CD14-positive monocyte (primary cell): Measurements from ENCODE around the gene LRRIQ1. TPM values are rescaled to one million over a fixed set of nuclear protein-coding genes. Genes with fewer than 3 reads are reported as not detected.

ENCODE experiments used
- DNase-seq, 3 donors: peaks; one replicate each; pipeline ENCODE4 v3.0.0-alpha.2; 2011 to 2022
- H2AFZ ChIP-seq: 2 replicates; pipeline ENCODE4 v1.6.0; 2012; ENCODE audit warnings: mild to moderate bottlenecking, low read depth, low read length, inconsistent platforms; ENCODE audit not compliant: insufficient read depth, poor library complexity, severe bottlenecking
- H3K27ac ChIP-seq, 2 donors: 1 replicate in 1 of 2; 2 replicates in 1 of 2; pipeline ENCODE4 v1.5.1; 2012 to 2013; ENCODE audit warnings: low read length in 2 of 2, control low read depth in 1 of 2, inconsistent platforms in 1 of 2, low read depth in 1 of 2, mild to moderate bottlenecking in 1 of 2
- H3K27me3 ChIP-seq, 2 donors: one replicate each; pipeline versions ENCODE4 v1.6.0 to v1.6.1; 2011 to 2013; ENCODE audit warnings: low read length in 2 of 2; ENCODE audit not compliant: control insufficient read depth in 2 of 2, insufficient read depth in 2 of 2
- H3K36me3 ChIP-seq, 2 donors: replicated peaks in 1 of 2; 1 replicate in 1 of 2; 2 replicates in 1 of 2; pipeline versions ENCODE4 v1.5.1 to v1.6.1; 2012 to 2013; ENCODE audit warnings: low read length in 2 of 2, control low read depth in 1 of 2, inconsistent platforms in 1 of 2, mild to moderate bottlenecking in 1 of 2; ENCODE audit not compliant: insufficient read depth in 2 of 2, control insufficient read depth in 1 of 2
- H3K4me1 ChIP-seq, 2 donors: 1 replicate in 1 of 2; 2 replicates in 1 of 2; pipeline versions ENCODE4 v1.5.1 to v1.6.1; 2012 to 2013; ENCODE audit warnings: low read length in 2 of 2, control low read depth in 1 of 2, inconsistent platforms in 1 of 2, mild to moderate bottlenecking in 1 of 2, moderate library complexity in 1 of 2; ENCODE audit not compliant: insufficient read depth in 2 of 2, control insufficient read depth in 1 of 2
- H3K4me2 ChIP-seq: replicated peaks from 2 replicates; pipeline ENCODE3; 2012; ENCODE audit warnings: low read length, moderate library complexity, mild to moderate bottlenecking; ENCODE audit not compliant: poor library complexity, severe bottlenecking; ENCODE audit errors: extremely low read depth
- H3K4me3 ChIP-seq, 3 experiments: fragments of 200-600 bp in 1 of 3; sonication (generic) in 1 of 3; replicated peaks in 1 of 3; 1 replicate in 2 of 3; 2 replicates in 1 of 3; pipeline ENCODE4 v1.5.1; 2011 to 2013; ENCODE audit warnings: low read length in 3 of 3, mild to moderate bottlenecking in 3 of 3, control low read depth in 2 of 3, low read depth in 2 of 3, inconsistent platforms in 1 of 3, moderate library complexity in 1 of 3
- H3K79me2 ChIP-seq: 2 replicates; pipeline ENCODE4 v1.6.0; 2012; ENCODE audit warnings: mild to moderate bottlenecking, control low read depth, inconsistent platforms, low read length, moderate library complexity; ENCODE audit not compliant: insufficient read depth
- H3K9ac ChIP-seq: 2 replicates; pipeline ENCODE4 v1.6.0; 2017; ENCODE audit warnings: low read length, mild to moderate bottlenecking; ENCODE audit not compliant: insufficient read depth, poor library complexity, severe bottlenecking
- H3K9me3 ChIP-seq, 2 donors: replicated peaks in 1 of 2; 1 replicate in 1 of 2; 2 replicates in 1 of 2; pipeline versions ENCODE4 v1.5.1 to v1.6.1; 2012 to 2013; ENCODE audit warnings: low read length in 2 of 2, control low read depth in 1 of 2; ENCODE audit not compliant: control insufficient read depth in 1 of 2, insufficient read depth in 1 of 2
- H4K20me1 ChIP-seq: 2 replicates; pipeline ENCODE4 v1.6.0; 2012; ENCODE audit warnings: mild to moderate bottlenecking, low read length, control low read depth, moderate library complexity; ENCODE audit not compliant: insufficient read depth
- H3K27ac Mint-ChIP-seq, 7 donors: one replicate each; pipeline ENCODE4 v1.8.0; 2020; ENCODE audit warnings: mild to moderate bottlenecking in 7 of 7, mixed read lengths in 7 of 7, moderate library complexity in 6 of 7, inconsistent platforms in 2 of 7
- H3K27me3 Mint-ChIP-seq, 3 donors: one replicate each; pipeline ENCODE4 v1.8.0; 2021 to 2022; ENCODE audit warnings: low read depth in 3 of 3, mild to moderate bottlenecking in 3 of 3, mixed read lengths in 3 of 3, moderate library complexity in 3 of 3, inconsistent platforms in 1 of 3
- H3K36me3 Mint-ChIP-seq, 2 donors: one replicate each; pipeline ENCODE4 v1.8.0; 2020; ENCODE audit warnings: mixed read lengths in 2 of 2, inconsistent platforms in 1 of 2, mild to moderate bottlenecking in 1 of 2
- H3K4me1 Mint-ChIP-seq: one replicate; pipeline ENCODE4 v1.8.0; 2020; ENCODE audit warnings: mild to moderate bottlenecking, mixed read lengths
- H3K4me3 Mint-ChIP-seq, 2 donors: one replicate each; pipeline ENCODE4 v1.8.0; 2020; ENCODE audit warnings: mild to moderate bottlenecking in 2 of 2, mixed read lengths in 2 of 2, moderate library complexity in 1 of 2
- H3K9me3 Mint-ChIP-seq, 7 donors: one replicate each; pipeline ENCODE4 v1.8.0; 2020 to 2022; ENCODE audit warnings: mixed read lengths in 7 of 7, mild to moderate bottlenecking in 6 of 7, moderate library complexity in 6 of 7, inconsistent platforms in 2 of 7
- CTCF ChIP-seq: fragments of 200-600 bp; IDR thresholded peaks from one replicate; pipeline ENCODE4 v1.8.0; 2022; ENCODE audit warnings: antibody characterized with exemption, mild to moderate bottlenecking
- WGBS: methylation state at CpG from one replicate; pipeline ENCODE4 v1.1.5; 2013; ENCODE audit warnings: missing lambda C conversion rate; ENCODE audit not compliant: insufficient coverage; 5-methylcytosine and 5-hydroxymethylcytosine counted together
- intact Hi-C, 2 donors: fragments of 100-400 bp; cut with micrococcal nuclease; formaldehyde crosslinking; loops; one replicate each; pipeline versions ENCODE4 v1.15.0 to v1.15.1; 2023
- polyA plus RNA-seq, 3 donors: library from polyadenylated mRNA; depleted of rRNA in 1 of 3; unstranded in 2 of 3; stranded (reverse) in 1 of 3; fragments of 300-500 nt in 2 of 3; fragments of >200 nt in 1 of 3; fragmentation: Illumina TruSeq in 2 of 3; gene quantifications; 1 replicate in 2 of 3; 2 replicates in 1 of 3; pipeline ENCODE4 v1.2.3, GENCODE V29; 2012 to 2021

The LRRIQ1 gene
- polyA plus RNA-seq, 3 donors = not detected

GRCh38 chr12:85018098-85018497 lies 18.1 kb upstream of the LRRIQ1 start:
- Histone ChIP-seq H4K20me1 (no peaks in the 10 kb centered on the region), H3K9ac (no peak overlapping the region), H3K4me1 (no peaks in the 10 kb centered on the region), H3K4me2 (no peak overlapping the region), H3K79me2 (no peaks in the 10 kb centered on the region), H3K27ac (no peak overlapping the region), H3K4me3 (no peak overlapping the region), H2AFZ (no peak overlapping the region), H3K9me3 (no peaks in the 10 kb centered on the region), H3K36me3 (no peaks in the 10 kb centered on the region), H3K27me3 (peaks cover 0 to 2% of the 10 kb centered on the region in 2 donors)
- no peak for TF ChIP-seq CTCF
- intact Hi-C loops = no loop called here
- no peak for DNase-seq
- Mint-ChIP-seq H3K9me3 (no peaks in the 10 kb centered on the region), H3K36me3 (no peaks in the 10 kb centered on the region), H3K4me3 (no peak overlapping the region), H3K27ac (no peak overlapping the region), H3K4me1 (no peaks in the 10 kb centered on the region), H3K27me3 (peaks cover 0 to 3% (median 2%) of the 10 kb centered on the region in 3 donors)
- WGBS = no CpG with 5 or more reads among the region's 2 CpGs

- no peaks in the 10 kb centered on the region for H3K36me3 Mint-ChIP-seq
- no peaks in the 10 kb centered on the region for H3K9me3 ChIP-seq
- H3K27ac ChIP-seq = no peak overlapping the region
- intact Hi-C loops = no loop called here
- H3K4me2 ChIP-seq = no peak overlapping the region
- no peak overlapping the region for H3K9ac ChIP-seq
- H3K4me3 Mint-ChIP-seq = no peak overlapping the region
- no peak for DNase-seq
- H3K27me3 ChIP-seq = no peaks in the 10 kb centered on the region
- no peaks in the 10 kb centered on the region for H3K79me2 ChIP-seq
- no peak overlapping the region for H3K4me3 ChIP-seq
- no peaks in the 10 kb centered on the region for H3K9me3 Mint-ChIP-seq
- no peaks in the 10 kb centered on the region for H3K4me1 Mint-ChIP-seq
- no peak overlapping the region for H3K27ac Mint-ChIP-seq
- TF ChIP-seq CTCF = peak; percentile 56
- no peak overlapping the region for H2AFZ ChIP-seq
- no peaks in the 10 kb centered on the region for H4K20me1 ChIP-seq
- H3K27me3 Mint-ChIP-seq = peaks cover 4 to 10% (median 5%) of the 10 kb centered on the region in 3 donors
- H3K36me3 ChIP-seq = no peaks in the 10 kb centered on the region
- no peaks in the 10 kb centered on the region for H3K4me1 ChIP-seq
Observed at GRCh38 chr12:85029456-85029855, 6.7 kb upstream of the LRRIQ1 start.
